Measurements from ENCODE around the gene SEMA6C. TPM values are rescaled to one million over a fixed set of nuclear protein-coding genes. Genes with fewer than 3 reads are reported as not detected.

Gene SEMA6C
- total and polyA plus RNA-seq, 2 of the 8 experiments (the other 6 are each of a cell fraction or from before 2014, with no cell fraction given) = 12.2 to 15.7 TPM

GRCh38 chr1:151104630-151105029 is 41.8 kb downstream of the SEMA6C start (continued):
- TF ChIP-seq CTCF (IDR thresholded peaks at IDR 0.05; ENCODE audit: control extremely low read depth in 1 of 3, insufficient read depth in 1 of 3, low read depth in 1 of 3, low read length in 3 of 3) (no peak), TBP (IDR thresholded peaks at IDR 0.05; ENCODE audit: low read depth, low read length) (no peak)
